Measurements from ENCODE around the gene VARS2. TPM values are rescaled to one million over a fixed set of nuclear protein-coding genes. Genes with fewer than 3 reads are reported as not detected.

VARS2 gene
- total and polyA plus RNA-seq, 4 donors, result 9.4 to 23.3 (median 16.3) TPM

DNA sequence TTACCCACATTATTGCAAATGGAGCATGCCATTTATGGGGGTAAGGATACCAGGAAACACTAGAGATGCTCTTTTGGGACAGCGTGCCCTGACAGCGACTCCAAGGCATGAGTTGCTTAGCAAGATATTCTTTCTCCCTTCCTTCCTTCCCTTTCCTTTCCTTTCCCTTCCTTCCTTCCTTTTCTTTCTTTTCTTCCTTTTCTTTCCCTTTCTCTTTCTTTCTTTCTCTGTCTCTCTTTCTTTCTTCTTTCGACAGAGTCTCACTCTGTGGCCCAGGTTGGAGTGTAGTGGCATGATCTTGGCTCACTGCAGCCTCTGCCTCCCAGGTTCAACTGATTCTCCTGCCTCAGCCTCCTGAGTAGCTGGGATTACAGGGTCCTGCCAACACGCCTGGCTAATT, 30.0 kb downstream of the VARS2 start:
- Histone ChIP-seq H3K4me3 (ENCODE audit: low read depth in 1 of 3, low read length in 3 of 3) (no peak overlapping the region), H3K4me1 (ENCODE audit: control insufficient read depth in 4 of 4, insufficient read depth in 4 of 4, low read length in 3 of 4) (no peaks in the 10 kb centered on the region), H3K27ac (ENCODE audit: low read depth in 1 of 2, low read length in 2 of 2) (no peak overlapping the region), H3K9ac (ENCODE audit: low read depth in 1 of 2, low read length in 2 of 2) (no peak overlapping the region), H3K27me3 (ENCODE audit: control insufficient read depth in 4 of 4, insufficient read depth in 4 of 4, low read length in 3 of 4) (peaks cover 0 to 2% (median 0%) of the 10 kb centered on the region in 4 donors), H3K36me3 (ENCODE audit: control insufficient read depth in 4 of 4, insufficient read depth in 3 of 4, low read depth in 1 of 4, low read length in 3 of 4) (no peaks in the 10 kb centered on the region), H3K9me3 (ENCODE audit: control insufficient read depth in 4 of 4, low read length in 3 of 4) (no peaks in the 10 kb centered on the region)
- TF ChIP-seq HNF4A (conservative IDR thresholded peaks at IDR 0.05) (no peak), SP1 (IDR thresholded peaks at IDR 0.05) (no peak), FOXA2 (IDR thresholded peaks at IDR 0.05) (no peak), NR2F2 (IDR thresholded peaks at IDR 0.05) (no peak), HNF4G (IDR thresholded peaks at IDR 0.05) (no peak), EGR1 (IDR thresholded peaks at IDR 0.05; ENCODE audit: low read depth in 2 of 2) (no peak), TAF1 (conservative IDR thresholded peaks at IDR 0.05) (no peak), YY1 (IDR thresholded peaks at IDR 0.05) (no peak)
- TF ChIP-seq, protein P1, sequence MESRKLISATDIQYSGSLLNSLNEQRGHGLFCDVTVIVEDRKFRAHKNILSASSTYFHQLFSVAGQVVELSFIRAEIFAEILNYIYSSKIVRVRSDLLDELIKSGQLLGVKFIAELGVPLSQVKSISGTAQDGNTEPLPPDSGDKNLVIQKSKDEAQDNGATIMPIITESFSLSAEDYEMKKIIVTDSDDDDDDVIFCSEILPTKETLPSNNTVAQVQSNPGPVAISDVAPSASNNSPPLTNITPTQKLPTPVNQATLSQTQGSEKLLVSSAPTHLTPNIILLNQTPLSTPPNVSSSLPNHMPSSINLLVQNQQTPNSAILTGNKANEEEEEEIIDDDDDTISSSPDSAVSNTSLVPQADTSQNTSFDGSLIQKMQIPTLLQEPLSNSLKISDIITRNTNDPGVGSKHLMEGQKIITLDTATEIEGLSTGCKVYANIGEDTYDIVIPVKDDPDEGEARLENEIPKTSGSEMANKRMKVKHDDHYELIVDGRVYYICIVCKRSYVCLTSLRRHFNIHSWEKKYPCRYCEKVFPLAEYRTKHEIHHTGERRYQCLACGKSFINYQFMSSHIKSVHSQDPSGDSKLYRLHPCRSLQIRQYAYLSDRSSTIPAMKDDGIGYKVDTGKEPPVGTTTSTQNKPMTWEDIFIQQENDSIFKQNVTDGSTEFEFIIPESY (IDR thresholded peaks at IDR 0.05), result no peak
- TF ChIP-seq, protein P2, sequence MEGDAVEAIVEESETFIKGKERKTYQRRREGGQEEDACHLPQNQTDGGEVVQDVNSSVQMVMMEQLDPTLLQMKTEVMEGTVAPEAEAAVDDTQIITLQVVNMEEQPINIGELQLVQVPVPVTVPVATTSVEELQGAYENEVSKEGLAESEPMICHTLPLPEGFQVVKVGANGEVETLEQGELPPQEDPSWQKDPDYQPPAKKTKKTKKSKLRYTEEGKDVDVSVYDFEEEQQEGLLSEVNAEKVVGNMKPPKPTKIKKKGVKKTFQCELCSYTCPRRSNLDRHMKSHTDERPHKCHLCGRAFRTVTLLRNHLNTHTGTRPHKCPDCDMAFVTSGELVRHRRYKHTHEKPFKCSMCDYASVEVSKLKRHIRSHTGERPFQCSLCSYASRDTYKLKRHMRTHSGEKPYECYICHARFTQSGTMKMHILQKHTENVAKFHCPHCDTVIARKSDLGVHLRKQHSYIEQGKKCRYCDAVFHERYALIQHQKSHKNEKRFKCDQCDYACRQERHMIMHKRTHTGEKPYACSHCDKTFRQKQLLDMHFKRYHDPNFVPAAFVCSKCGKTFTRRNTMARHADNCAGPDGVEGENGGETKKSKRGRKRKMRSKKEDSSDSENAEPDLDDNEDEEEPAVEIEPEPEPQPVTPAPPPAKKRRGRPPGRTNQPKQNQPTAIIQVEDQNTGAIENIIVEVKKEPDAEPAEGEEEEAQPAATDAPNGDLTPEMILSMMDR (IDR thresholded peaks at IDR 0.05; ENCODE audit: low read depth, low read length, missing input control), result no peak
- TF ChIP-seq, protein P3, sequence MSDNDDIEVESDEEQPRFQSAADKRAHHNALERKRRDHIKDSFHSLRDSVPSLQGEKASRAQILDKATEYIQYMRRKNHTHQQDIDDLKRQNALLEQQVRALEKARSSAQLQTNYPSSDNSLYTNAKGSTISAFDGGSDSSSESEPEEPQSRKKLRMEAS (IDR thresholded peaks at IDR 0.05), result no peak
- 89% methylated on average over 4 of the region's 4 CpGs for WGBS
- DNase-seq (ENCODE audit: low spot score), result no peak

DNA sequence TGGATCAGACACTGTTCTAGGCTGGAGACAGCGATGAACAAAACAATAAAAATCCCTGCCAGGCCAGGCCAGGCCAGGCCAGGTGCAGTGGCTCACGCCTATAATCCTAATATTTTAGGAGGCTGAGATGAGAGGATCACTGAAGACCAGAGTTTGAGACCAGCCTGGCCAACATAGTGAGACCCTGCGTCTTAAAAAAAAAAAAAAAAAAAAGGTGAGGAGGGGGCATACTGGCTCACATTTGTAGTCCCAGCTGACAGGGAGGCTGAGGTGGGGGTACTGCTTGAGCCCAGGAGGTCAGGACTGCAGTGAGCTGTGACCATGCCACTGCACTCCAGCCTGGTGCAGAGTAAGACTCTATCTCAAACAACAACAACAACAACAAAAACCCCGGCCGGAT, 31.2 kb downstream of the VARS2 start:
- H3K9me3 ChIP-seq (ENCODE audit: control insufficient read depth in 4 of 4, low read length in 3 of 4), result no peaks in the 10 kb centered on the region
- no peaks in the 10 kb centered on the region for H3K4me1 ChIP-seq (ENCODE audit: control insufficient read depth in 4 of 4, insufficient read depth in 4 of 4, low read length in 3 of 4)
- no peak overlapping the region for H3K4me3 ChIP-seq (ENCODE audit: low read depth in 1 of 3, low read length in 3 of 3)
- H3K36me3 ChIP-seq (ENCODE audit: control insufficient read depth in 4 of 4, insufficient read depth in 3 of 4, low read depth in 1 of 4, low read length in 3 of 4), result no peaks in the 10 kb centered on the region
- 83% methylated on average over 5 of the region's 5 CpGs for WGBS
- DNase-seq (ENCODE audit: low spot score), result no peak
- peaks cover 0 to 2% (median 0%) of the 10 kb centered on the region in 4 donors for H3K27me3 ChIP-seq (ENCODE audit: control insufficient read depth in 4 of 4, insufficient read depth in 4 of 4, low read length in 3 of 4)
- TF ChIP-seq, protein P2 (IDR thresholded peaks at IDR 0.05; ENCODE audit: low read depth, low read length, missing input control), result no peak
- TF ChIP-seq RAD21 (IDR thresholded peaks at IDR 0.05), result no peak
- TF ChIP-seq TAF1 (conservative IDR thresholded peaks at IDR 0.05), result no peak
- no peak for TF ChIP-seq YY1 (IDR thresholded peaks at IDR 0.05)
- no peak for TF ChIP-seq SP1 (IDR thresholded peaks at IDR 0.05)
- TF ChIP-seq, protein P4, sequence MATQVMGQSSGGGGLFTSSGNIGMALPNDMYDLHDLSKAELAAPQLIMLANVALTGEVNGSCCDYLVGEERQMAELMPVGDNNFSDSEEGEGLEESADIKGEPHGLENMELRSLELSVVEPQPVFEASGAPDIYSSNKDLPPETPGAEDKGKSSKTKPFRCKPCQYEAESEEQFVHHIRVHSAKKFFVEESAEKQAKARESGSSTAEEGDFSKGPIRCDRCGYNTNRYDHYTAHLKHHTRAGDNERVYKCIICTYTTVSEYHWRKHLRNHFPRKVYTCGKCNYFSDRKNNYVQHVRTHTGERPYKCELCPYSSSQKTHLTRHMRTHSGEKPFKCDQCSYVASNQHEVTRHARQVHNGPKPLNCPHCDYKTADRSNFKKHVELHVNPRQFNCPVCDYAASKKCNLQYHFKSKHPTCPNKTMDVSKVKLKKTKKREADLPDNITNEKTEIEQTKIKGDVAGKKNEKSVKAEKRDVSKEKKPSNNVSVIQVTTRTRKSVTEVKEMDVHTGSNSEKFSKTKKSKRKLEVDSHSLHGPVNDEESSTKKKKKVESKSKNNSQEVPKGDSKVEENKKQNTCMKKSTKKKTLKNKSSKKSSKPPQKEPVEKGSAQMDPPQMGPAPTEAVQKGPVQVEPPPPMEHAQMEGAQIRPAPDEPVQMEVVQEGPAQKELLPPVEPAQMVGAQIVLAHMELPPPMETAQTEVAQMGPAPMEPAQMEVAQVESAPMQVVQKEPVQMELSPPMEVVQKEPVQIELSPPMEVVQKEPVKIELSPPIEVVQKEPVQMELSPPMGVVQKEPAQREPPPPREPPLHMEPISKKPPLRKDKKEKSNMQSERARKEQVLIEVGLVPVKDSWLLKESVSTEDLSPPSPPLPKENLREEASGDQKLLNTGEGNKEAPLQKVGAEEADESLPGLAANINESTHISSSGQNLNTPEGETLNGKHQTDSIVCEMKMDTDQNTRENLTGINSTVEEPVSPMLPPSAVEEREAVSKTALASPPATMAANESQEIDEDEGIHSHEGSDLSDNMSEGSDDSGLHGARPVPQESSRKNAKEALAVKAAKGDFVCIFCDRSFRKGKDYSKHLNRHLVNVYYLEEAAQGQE (IDR thresholded peaks at IDR 0.05), result no peak
- no peak for TF ChIP-seq HNF4A (conservative IDR thresholded peaks at IDR 0.05)
- TF ChIP-seq RXRA (IDR thresholded peaks at IDR 0.05), result no peak
- no peak for TF ChIP-seq NR2F2 (IDR thresholded peaks at IDR 0.05)
- TF ChIP-seq, protein P1 (IDR thresholded peaks at IDR 0.05), result no peak
- TF ChIP-seq, protein P3 (IDR thresholded peaks at IDR 0.05), result no peak
- no peak for TF ChIP-seq FOXA1 (IDR thresholded peaks at IDR 0.05)
- TF ChIP-seq, protein P5, sequence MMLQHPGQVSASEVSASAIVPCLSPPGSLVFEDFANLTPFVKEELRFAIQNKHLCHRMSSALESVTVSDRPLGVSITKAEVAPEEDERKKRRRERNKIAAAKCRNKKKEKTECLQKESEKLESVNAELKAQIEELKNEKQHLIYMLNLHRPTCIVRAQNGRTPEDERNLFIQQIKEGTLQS (IDR thresholded peaks at IDR 0.05), result no peak
- TF ChIP-seq EGR1 (IDR thresholded peaks at IDR 0.05; ENCODE audit: low read depth in 2 of 2), result no peak
- H3K9ac ChIP-seq (ENCODE audit: low read depth in 1 of 2, low read length in 2 of 2), result no peak overlapping the region
- H3K27ac ChIP-seq (ENCODE audit: low read depth in 1 of 2, low read length in 2 of 2), result no peak overlapping the region
